H1 (cell line): ENCODE data around the gene PRKAR1B. TPM values are rescaled to one million over a fixed set of nuclear protein-coding genes. Genes with fewer than 3 reads are reported as not detected.

Source experiments
- BCL11A ChIP-seq, 2 experiments: IDR thresholded peaks; one replicate each; pipeline ENCODE4 v1.6.1; 2011; ENCODE audit warnings: low read depth in 2 of 2, low read length in 2 of 2, mild to moderate bottlenecking in 2 of 2
- CBX5 ChIP-seq: fragments of 300-800, 300-1000 bp; sonication (generic); IDR thresholded peaks from 2 replicates; pipeline ENCODE4 v1.7.1; 2016; ENCODE audit warnings: antibody characterized with exemption, low read length, low read depth
- CTCF ChIP-seq, 3 experiments: IDR thresholded peaks; 1 replicate in 2 of 3; 2 replicates in 1 of 3; pipeline versions ENCODE4 v1.5.1 to v1.6.1; 2011; ENCODE audit warnings: low read length in 3 of 3, mild to moderate bottlenecking in 3 of 3, inconsistent platforms in 2 of 3, low read depth in 1 of 3, moderate library complexity in 1 of 3; ENCODE audit not compliant: insufficient read depth in 1 of 3; ENCODE audit errors: control extremely low read depth in 1 of 3
- EGR1 ChIP-seq: IDR thresholded peaks from 2 replicates; pipeline ENCODE4 v1.6.1; 2011; ENCODE audit warnings: low read depth, low read length, borderline replicate concordance
- KDM1A ChIP-seq: fragments of 200-600, 300-600 bp; sonication (generic); IDR thresholded peaks from 2 replicates; pipeline ENCODE4 v1.7.1; 2016; ENCODE audit warnings: mild to moderate bottlenecking, low read length, borderline replicate concordance
- POLR2A ChIP-seq, 2 experiments: IDR thresholded peaks; 1 replicate in 1 of 2; 2 replicates in 1 of 2; pipeline ENCODE4 v1.6.1; 2011; ENCODE audit warnings: low read depth in 2 of 2, low read length in 2 of 2, mild to moderate bottlenecking in 2 of 2; ENCODE audit errors: control extremely low read depth in 1 of 2
- TCF12 ChIP-seq: IDR thresholded peaks from 2 replicates; pipeline ENCODE4 v1.6.1; 2011; ENCODE audit warnings: low read depth, mild to moderate bottlenecking, low read length
- polyA plus RNA-seq, 7 experiments: library from polyadenylated mRNA; depleted of rRNA in 3 of 7; stranded (reverse) in 5 of 7; unstranded in 2 of 7; fragments of >200 nt in 5 of 7; fragments of 200-250 nt in 2 of 7; gene quantifications; 1 replicate in 5 of 7; 2 replicates in 1 of 7; 4 replicates in 1 of 7; pipeline versions ENCODE4 v1.2.1 to v1.2.3, GENCODE V29; 2011 to 2013; ENCODE audit warnings: missing spikeins in 2 of 7, mixed read lengths in 2 of 7
- total RNA-seq: library from RNA; stranded (reverse); fragmentation: NEBNext Ultra II Directional; extraction: Animal tissue kit (Norgen Biotek cat#: 25700); gene quantifications from 2 replicates; pipeline ENCODE4 v1.2.1, GENCODE V29; 2021

Gene PRKAR1B
- total and polyA plus RNA-seq, 2 of the 8 experiments (the other 6 are each of a cell fraction or from before 2014, with no cell fraction given) = 12.3 to 55.7 TPM

DNA sequence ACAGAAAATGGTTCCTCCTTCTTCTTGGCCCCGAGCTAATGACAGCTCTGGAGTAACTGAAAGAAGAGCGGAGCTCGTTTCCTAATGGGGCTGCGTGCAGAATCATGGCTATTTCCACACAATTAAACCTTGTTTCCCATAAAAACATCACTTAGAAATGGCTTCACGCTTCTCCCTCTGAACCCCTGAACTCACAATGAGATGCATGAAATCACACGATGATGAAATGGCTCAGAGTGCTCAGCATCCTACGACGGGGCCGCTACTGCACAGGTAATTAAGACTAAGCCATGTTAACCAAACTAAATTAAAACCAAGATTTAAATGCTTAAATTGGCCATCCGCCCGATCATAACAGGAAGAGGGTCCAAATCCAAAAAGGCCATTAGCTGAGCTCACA is 80.6 kb downstream of the PRKAR1B start (continued):
- TF ChIP-seq CTCF (IDR thresholded peaks at IDR 0.05; ENCODE audit: control extremely low read depth in 1 of 3, insufficient read depth in 1 of 3, low read depth in 1 of 3, low read length in 3 of 3) (no peak), TCF12 (no peak), POLR2A (IDR thresholded peaks at IDR 0.05; ENCODE audit: control extremely low read depth in 1 of 2, low read depth in 2 of 2, low read length in 2 of 2) (no peak), EGR1 (no peak), BCL11A (IDR thresholded peaks at IDR 0.05; ENCODE audit: low read depth in 2 of 2, low read length in 2 of 2) (no peak), CBX5 (no peak), KDM1A (no peak)
